Brain pericyte (primary cell): ENCODE data around the gene DHRS9.
"Not testable (repeated sequence)": the region's sequence is repeated elsewhere in the genome, so short reads cannot be mapped to it uniquely, and the experiment has no call there.

Source experiments
- DNase-seq: peaks from one replicate; pipeline ENCODE4 v3.0.0-alpha.2; 2012; ENCODE audit warnings: low read depth, low spot score

Gene DHRS9

DNA sequence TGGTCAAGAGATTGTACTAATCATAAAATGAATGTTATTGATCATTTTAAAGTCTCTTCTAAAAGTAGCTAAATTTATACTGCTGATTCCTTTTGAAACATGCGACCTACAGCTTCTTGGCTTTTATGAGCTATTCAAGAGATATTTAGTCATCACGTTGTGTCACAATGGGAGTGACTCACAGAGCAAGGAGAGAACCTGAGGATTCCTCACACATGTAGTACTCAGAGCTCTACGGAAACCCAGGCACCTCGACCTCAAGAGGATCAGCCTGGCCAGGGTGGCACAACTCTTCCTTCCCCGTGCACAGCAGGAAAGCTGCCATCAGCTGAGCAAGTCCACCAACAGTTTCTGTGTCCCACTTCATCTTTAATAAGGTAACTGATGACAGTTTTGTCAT is at the start of gene DHRS9:
Gene DHRS9, plus strand, starts transcription at position 223 of the 400 bp plus-strand sequence. CDS start 12,019 bp downstream, outside the sequence.
- no peak for DNase-seq

DNA sequence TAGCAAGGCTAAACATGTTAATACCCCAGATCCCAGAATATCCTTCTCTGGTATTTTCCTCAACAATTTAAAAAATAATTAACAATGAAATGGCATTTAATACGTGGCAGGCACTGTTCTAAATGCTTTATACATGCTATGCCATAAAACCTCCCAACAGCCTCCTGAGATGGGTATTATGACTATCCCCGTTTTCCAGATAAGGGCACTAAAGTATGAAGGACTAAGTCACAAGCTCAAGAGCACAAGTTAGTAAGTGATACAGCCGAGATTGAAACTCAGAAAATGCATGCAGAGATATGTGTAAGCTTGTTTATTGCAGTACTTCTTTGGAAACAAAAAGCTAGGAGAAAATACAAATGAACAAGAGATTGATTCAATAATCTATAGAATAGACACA is 46.2 kb upstream of the DHRS9 start:
- DNase-seq = no peak

DNA sequence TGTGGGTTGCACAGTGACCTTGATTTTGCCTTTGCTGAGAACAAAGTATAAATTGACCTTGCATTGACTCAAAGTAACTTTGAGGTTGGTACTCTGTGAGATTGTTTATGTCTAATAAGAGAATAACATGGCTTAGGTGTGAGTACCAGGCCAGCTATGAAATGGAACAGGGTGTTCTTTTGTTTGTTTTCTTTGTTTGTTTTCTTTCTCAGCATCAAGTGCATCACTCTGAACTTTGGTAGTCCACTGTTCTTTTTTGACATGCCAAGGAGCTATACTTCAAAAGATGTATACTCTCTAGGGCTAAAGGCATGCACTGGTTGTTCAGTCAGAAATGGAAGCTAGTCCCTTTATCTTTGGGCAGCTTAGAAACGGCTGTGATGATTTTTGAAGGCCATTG is 43.3 kb upstream of the DHRS9 start:
- no peak for DNase-seq

DNA sequence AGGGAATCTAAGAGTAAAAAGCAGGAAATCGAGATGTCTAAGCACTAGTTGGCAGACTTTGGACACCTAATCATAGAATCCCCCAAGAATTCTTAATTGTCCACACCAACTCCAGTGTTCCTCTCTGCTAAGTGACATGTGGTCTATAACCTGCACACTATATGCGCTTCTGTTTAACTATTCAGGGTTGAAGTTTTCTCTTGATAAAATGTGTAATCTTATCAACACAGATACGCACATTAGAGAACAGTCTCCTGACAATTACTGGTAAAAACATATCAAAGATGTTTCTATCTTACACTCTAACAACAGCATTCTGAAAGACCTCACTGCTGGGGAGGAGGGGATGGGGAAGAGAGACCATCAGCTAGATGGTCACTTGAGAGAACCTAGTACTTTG is 42.1 kb upstream of the DHRS9 start:
- DNase-seq = no peak

DNA sequence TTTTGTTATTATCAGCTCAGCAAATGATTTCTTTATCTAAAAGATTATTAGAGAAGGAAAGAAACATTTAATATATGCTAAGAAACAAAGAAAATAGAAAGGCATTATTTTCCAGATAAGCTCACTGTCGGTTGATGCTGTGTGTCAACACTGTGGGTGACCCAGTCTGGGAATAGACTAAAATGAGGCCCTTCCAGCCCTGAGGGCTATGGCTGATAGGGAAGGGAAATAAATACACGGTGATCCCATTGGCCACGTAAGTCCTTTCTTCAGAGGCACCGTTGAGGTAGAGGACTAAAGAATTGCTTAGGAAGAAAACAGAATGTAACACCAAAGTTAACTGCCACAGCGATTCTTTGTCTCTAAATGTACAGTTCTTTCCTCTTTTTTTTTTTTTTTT is 40.0 kb upstream of the DHRS9 start:
- no peak for DNase-seq

DNA sequence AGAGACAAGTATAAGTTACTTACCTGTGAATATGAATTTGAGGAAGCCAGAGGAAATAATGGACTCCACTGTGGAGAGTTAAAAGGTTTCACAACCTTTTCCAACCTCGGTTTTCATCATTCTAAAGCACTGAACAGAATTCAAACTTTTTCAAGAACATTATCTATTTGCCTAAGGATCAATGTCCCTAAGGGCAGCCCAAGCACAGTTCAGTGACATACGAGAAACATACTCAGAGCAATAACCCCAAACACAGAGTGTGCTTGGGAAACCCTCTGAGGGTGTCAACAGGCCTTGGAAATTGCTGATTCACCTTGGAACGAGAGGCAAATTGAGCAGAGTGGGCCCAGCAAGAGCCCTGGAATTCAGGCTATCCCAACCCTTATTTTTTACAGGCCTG is 38.2 kb upstream of the DHRS9 start, which contains the start of gene ABCB11:
Gene ABCB11, minus strand, starts transcription at position 123 of the 400 bp plus-strand sequence. CDS start 13,199 bp downstream, outside the sequence.
- DNase-seq = no peak

DNA sequence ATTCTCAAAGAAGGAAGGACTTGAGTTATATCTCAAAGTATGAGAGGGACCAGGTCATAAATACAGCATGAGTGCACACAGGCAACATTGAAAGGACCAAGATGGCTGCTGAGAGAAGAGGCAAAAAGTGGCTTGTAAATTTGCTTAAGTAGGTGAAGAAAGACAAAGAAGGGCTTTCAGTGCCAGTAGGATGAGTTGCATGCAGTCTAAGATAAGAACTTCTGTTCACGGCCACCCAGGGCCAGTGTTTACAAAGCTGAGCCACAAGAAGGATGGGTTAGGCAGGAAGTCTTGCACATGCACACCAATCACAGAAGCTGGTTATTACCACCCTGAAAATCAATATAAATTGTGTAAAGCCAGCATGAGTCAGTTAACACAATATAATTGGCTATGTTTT is 35.1 kb upstream of the DHRS9 start:
- DNase-seq = no peak

DNA sequence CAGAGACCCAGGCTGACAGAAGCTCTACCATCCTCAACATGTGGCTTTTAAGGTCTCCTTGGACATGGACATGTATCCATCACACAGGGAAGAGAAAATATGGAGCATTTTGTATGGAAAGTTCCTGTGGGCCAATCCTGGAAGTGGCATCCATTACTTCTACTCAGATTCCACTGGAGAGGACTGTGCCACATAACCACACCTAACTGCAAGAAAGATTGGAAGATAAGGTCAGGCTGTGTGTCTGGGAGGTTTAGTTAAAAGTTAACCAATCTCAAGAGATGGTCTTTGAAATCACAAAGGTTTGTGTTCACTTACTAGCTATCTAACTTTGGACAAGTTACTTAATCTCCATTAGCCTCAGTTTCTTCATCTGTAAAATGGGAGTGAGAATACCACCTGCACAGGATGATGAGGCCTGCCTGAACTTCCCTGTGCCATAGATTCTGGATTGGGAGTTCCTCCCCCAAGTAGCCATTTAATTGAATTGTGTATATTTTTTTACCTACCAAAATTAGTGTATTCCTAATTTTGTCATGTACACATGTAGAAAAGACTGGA is 34.3 kb upstream of the DHRS9 start:
- DNase-seq = no peak

DNA sequence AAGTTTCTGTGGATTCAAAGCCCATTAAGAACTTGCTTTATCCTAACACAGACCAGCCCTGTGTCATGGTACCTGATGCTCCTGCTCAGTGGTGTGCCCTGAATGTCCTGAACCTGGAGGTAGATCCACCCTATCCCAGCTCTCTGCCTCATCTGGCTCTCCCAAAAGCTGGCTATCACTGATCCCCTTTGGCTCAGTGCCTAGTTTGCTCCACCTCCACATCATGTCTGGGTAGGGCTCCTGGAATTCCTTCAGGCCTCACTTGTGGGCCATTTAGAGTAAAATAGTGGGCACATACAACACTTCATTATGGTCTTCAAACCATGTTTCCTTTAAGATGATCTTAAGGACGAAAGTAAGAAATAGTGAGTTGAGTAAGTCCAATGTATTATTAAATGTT is 33.5 kb upstream of the DHRS9 start:
- DNase-seq = no peak

DNA sequence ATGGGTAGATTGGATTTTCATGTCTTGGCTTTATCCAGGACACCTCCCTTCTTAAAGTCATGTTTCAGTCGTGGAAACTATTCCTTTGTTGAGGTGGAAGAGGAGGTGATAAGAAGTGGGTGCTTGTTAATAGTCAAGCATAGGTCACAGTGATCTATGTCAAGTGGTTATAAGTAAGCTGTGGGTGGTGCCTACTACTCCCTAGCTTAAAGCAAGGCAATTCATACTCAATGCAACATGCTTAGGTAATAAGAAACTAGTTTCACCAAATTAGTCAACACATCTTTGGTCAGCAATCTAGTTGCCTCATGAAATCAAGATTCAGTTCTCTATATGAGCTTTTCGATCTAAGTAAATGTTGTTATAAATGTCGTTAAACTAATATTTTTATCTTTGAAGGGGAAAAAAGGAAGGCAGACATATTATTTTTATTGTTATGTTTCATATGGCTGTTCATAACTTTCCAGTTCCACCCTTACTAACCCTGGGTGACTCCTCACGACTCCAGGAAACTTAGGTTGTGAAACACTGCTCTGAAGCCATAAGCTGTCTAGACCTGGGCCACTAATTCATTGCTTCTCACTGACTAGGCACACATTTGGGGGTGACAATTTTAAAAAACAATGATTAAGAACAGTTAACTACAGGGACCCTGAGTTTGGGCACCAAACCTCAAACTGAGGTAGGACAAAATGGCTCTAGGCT is 32.5 kb upstream of the DHRS9 start:
- no peak for DNase-seq

DNA sequence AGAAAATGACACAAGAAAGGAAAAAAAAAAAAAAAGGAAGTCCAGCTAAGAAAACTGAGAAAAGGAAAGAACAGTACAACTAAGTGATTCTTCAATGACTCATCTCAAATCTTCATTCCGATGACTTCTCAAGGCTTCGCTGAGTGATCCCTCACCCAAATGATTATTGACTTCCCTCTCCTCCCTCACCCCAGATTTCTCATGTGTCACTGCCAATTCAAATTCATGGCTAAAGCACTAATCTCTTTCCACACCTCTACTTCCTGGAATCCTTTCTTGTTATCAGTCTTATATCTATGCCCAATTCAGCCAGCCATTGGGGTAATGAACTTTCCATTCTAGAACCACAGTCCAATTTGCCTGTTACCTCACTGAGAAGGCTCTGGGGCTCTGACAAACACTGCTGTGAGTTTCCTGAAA is 31.0 kb upstream of the DHRS9 start:
- DNase-seq = no peak

DNA sequence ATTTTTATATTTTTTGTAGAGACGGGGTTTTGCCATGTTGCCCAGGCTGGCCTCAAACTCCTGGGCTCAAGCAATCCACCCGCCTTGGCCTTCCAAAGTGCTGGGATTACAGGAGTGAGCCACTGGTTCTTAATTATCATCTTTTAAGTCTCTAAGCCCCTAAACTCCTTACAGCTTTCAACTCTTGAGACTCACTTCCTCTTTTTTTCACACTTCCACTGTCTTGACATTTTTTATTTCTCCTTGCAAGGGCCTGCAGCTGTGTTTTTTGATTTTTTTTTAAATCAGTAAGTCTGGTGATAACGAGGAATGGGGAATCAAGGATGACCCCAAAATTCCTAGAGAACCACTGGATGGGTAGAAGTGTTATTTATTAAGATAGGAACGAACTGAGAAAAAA is 29.7 kb upstream of the DHRS9 start:
- DNase-seq = no peak

DNA sequence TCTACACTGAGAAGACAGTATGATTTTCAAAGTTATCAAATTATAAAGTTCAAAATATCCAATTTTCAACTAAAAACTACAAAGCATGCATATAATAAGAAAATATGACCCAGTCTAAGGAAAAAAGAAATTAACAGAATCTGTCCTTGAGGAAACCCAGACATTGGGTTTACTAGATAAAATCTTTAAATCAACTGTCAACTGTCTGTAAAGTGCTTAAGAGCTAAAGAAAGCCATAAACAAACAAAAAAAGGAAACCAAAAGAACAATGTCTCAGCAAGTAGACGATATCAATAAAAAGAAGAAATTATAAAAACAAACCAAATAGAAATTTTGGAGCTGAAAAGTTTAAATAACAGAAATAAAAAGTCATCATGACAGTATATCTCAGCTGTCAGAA is 27.8 kb upstream of the DHRS9 start:
- DNase-seq = no peak

DNA sequence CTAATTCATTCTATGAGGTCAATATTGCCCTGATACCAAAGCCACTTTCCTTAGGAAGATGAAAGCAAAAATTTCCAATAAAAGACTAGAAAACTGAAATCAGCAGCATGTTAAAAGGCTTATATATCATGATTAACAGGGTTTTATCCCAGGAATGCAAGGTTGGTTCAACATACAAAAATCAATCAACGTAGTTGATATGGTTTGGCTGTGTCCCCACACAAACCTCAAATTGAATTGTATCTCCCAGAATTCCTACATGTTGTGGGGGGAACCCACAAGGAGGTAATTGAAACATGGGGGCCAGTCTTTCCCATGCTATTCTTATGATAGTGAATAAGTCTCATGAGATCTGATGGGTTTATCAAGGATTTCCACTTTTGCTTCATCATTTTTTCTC is 26.5 kb upstream of the DHRS9 start:
- DNase-seq = no peak

DNA sequence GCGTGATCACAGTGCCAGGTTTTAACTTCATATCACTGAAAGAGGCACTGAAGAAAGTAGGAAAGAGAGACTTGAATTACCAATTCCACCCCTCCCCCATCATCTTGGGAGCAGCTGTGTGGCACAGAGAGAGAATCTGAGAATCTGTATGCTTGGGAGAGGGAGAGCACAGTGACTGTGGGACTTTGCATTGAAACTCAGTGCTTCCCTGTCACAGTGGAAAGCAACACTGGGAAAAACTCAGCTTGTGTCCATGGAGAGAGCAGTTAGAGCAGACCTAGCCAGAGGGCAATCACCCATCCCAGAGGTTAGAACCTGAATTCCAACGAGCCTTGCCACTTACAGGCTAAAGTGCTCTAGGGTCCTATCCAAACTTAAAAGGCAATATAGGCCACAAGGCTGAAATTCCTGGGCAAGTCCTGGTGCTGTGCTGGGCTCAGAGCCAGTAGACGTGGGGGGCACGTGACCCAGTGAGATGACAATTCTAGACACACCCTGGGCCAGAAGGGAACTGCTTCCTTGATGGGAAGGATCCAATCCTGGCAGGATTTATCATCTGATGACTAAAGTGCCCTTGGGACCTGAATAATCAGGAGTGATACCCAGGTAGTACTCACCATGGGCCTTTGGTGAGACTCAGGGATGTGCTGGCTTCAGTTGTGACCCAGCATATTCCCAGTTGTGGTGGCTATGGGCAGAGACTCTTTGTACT is 22.8 kb upstream of the DHRS9 start:
- DNase-seq = no peak

DNA sequence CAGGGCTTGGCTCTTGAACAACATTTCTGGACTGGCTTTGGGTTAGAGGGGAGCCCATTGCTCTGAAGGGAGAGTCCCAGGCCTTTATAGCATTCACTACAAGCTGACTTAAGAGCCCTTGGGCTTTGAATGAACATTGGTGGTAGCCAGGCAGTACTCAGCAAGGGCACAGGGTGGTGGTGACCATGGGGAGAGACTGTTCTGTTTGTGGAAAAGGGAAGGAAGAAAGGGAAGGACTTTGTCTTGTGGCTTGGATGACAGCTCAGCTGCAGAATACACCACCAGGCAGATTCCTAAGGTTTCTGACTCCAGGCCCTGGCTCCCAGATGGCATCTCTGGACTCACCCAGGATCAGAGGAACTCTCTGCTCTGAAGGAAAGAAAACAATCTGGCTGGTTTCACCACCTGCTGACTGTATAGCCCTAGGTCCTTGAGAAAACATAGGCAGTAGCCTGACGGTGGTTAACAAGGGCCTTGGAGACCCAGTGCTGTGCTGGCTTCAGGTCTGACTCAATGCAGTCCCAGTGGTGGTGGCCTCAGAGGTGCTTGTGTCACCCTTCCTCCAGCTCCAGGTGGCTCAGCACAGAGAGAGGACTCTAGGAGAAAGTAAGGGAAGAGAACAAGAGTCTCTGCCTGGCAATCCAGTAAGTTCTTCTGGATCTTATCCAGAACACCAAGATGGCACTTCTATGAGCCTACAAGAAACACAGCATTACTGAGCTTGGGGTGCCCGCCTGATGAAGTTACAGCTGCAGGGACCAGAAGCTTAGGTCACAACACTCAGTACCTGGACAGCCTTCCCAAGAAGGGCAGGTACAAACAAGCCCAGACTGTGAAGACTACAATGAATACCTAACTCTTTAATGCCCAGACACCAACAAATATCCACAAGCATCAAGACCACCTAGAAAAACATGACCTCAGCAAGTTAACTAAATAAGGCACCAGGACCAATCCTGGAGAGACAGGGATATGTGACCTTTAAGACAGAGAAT is 21.8 kb upstream of the DHRS9 start:
- DNase-seq = no peak

DNA sequence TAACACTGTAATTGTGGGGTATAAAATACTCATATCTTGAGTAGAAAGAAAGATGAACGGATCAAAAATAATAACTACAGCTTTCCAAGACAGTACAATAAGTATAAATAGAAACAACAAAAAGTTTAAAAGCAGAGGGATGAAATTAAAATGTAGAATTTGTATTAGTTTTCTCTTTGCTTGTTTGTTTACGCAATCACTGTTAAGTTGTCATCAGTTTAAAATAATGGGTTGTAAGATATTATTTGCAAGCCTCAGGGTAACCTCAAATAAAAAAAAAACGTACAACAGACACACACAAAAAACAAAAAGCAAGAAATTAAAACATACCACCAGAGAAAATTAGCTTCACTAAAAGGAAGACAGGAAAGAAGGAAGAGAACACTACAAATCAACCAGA is 20.2 kb upstream of the DHRS9 start:
- no peak for DNase-seq

DNA sequence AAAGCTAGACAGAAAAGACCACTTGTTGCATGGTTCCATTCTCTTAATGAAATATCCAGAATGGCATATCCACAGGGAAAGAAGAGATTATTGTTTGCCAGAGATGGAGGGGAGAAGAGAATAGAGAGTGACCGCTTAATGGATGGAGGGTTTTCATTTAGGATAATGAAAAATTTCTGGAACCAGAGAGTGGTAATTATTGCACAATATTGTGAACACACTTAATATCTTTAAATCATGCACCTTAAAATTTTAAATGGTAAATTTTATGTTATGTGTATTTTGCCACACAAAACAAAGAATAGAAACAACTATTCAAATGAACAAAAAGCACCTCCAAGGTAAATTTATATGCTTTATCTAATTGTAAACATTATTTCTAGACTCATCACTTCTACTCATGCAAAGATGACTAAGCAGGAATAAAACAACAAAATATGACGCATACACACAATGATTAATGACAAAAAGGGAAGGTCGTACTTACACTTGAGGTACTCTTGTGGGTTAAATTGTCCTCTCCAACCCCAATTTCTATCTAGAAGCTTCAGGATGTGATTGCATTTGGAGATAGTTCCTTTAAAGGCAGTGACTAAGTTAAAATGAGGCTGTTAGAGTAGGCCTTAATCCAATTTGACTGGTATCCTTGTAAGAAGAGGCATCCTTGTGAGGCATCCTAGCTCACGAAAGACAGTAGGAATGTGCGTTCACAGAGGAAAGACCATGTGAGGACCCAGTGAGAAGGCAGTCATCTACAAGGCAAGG is 18.7 kb upstream of the DHRS9 start:
- no peak for DNase-seq

DNA sequence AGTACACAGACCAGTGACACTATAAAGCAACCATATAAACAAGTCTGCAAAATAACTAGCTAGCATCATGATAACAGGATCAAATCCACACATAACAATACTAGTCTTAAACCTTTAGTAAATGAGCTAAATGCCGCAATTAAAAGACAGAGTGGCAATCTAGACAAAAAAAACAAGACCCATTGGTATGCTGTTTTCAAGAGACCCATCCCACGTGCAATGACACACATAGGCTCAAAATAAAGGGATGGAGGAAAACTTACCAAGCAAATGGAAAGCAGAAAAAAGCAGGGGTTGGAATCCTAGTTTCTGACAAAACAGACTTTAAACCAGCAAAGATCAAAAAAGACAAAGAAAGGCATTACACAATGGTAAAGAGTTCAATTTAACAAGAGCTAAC is 14.8 kb upstream of the DHRS9 start:
- not testable (repeated sequence) for DNase-seq

DNA sequence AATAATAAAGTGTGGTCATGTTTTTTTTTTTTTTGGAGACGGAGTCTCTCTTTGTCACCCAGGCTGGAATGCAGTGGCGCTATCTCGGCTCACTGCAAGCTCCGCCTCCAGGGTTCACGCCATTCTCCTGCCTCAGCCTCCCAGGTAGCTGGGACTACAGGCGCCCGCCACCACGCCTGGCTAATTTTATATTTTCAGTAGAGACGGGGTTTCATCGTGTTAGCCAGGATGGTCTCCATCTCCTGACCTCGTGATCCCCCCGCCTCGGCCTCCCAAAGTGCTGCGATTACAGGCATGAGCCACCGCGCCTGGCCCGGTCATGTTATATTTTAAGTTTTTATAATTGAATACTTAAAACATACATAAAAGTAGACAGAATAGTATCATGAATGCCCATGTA is 5.2 kb upstream of the DHRS9 start:
- not testable (repeated sequence) for DNase-seq

DNA sequence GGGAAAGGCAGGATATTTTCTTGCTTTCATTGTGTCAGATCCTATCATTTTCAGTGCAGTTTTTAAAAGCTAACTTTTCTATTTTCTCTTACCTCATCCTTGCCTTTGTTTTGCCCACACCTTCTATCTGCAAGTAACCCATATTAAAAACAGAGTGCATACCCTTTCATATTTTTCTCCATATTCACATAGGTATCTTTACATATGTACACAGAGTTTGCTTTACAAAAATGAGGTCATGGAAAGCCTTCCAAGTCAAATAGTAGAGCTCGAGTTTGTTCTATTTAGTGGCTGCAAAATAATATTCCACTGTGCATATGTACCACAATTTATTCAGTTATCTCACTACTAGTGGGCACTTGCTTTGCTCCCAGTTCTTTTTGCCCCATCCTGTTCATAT is 3.9 kb upstream of the DHRS9 start:
- DNase-seq = no peak
